ENCODE measurements around the gene CALR3.

Gene CALR3

GRCh38 chr19:16537111-16537510, 41.1 kb upstream of the CALR3 start:
- TF ChIP-seq TCF12 (IDR thresholded peaks at IDR 0.05; ENCODE audit: low read depth) (no peak), FOXM1 (IDR thresholded peaks at IDR 0.05; ENCODE audit: borderline replicate concordance, low read depth) (no peak), TEAD4 (IDR thresholded peaks at IDR 0.05) (no peak)

GRCh38 chr19:16536130-16536529, 40.2 kb upstream of the CALR3 start:
- TF ChIP-seq CEBPB (IDR thresholded peaks at IDR 0.05) (no peak), TEAD4 (IDR thresholded peaks at IDR 0.05) (no peak), ZBTB7A (IDR thresholded peaks at IDR 0.05; ENCODE audit: low read depth) (no peak), REST (IDR thresholded peaks at IDR 0.05; ENCODE audit: low read depth) (no peak), EP300 (IDR thresholded peaks at IDR 0.05; ENCODE audit: borderline replicate concordance) (no peak), NFIC (IDR thresholded peaks at IDR 0.05) (no peak), MAX (IDR thresholded peaks at IDR 0.05) (no peak), CREB1 (IDR thresholded peaks at IDR 0.05; ENCODE audit: low read depth) (no peak), EGR1 (IDR thresholded peaks at IDR 0.05) (no peak), YY1 (IDR thresholded peaks at IDR 0.05; ENCODE audit: low read depth) (no peak), TAF1 (IDR thresholded peaks at IDR 0.05; ENCODE audit: low read depth) (no peak), TCF12 (IDR thresholded peaks at IDR 0.05; ENCODE audit: low read depth) (no peak), FOXM1 (IDR thresholded peaks at IDR 0.05; ENCODE audit: borderline replicate concordance, low read depth) (no peak), RAD21 (IDR thresholded peaks at IDR 0.05; ENCODE audit: low read depth) (no peak), USF1 (IDR thresholded peaks at IDR 0.05) (no peak)

GRCh38 chr19:16535381-16535780, 39.4 kb upstream of the CALR3 start:
- no peak for TF ChIP-seq CEBPB (IDR thresholded peaks at IDR 0.05)
- no peak for TF ChIP-seq MAX (IDR thresholded peaks at IDR 0.05)

GRCh38 chr19:16532440-16533234, 36.7 kb upstream of the CALR3 start:
- no peak for TF ChIP-seq USF1 (IDR thresholded peaks at IDR 0.05)
- no peak for TF ChIP-seq EGR1 (IDR thresholded peaks at IDR 0.05)

GRCh38 chr19:16531380-16531669, 35.4 kb upstream of the CALR3 start:
- TF ChIP-seq TCF12 (IDR thresholded peaks at IDR 0.05; ENCODE audit: low read depth) (no peak), USF1 (IDR thresholded peaks at IDR 0.05) (no peak), CREB1 (IDR thresholded peaks at IDR 0.05; ENCODE audit: low read depth) (no peak), TEAD4 (IDR thresholded peaks at IDR 0.05) (no peak), TAF1 (IDR thresholded peaks at IDR 0.05; ENCODE audit: low read depth) (no peak), RAD21 (IDR thresholded peaks at IDR 0.05; ENCODE audit: low read depth) (no peak), REST (IDR thresholded peaks at IDR 0.05; ENCODE audit: low read depth) (no peak), EP300 (IDR thresholded peaks at IDR 0.05; ENCODE audit: borderline replicate concordance) (no peak), FOXM1 (IDR thresholded peaks at IDR 0.05; ENCODE audit: borderline replicate concordance, low read depth) (no peak), NFIC (IDR thresholded peaks at IDR 0.05) (no peak), MAX (IDR thresholded peaks at IDR 0.05) (no peak), YY1 (IDR thresholded peaks at IDR 0.05; ENCODE audit: low read depth) (no peak), ZBTB7A (IDR thresholded peaks at IDR 0.05; ENCODE audit: low read depth) (no peak), EGR1 (IDR thresholded peaks at IDR 0.05) (no peak), CEBPB (IDR thresholded peaks at IDR 0.05) (no peak)
